ENCODE data around the gene KLRC2.
A peak's percentile ranks its signal among the peaks of the same experiment; 100 is the strongest.
"Not testable (repeated sequence)": the region's sequence is repeated elsewhere in the genome, so short reads cannot be mapped to it uniquely, and the experiment has no call there.

The KLRC2 gene

GRCh38 chr12:10408842-10409241 lies 27.0 kb downstream of the KLRC2 start:
- no peak for DNase-seq (ENCODE audit: insufficient read length, low spot score)
- TF ChIP-seq CTCF (IDR thresholded peaks at IDR 0.05; ENCODE audit: insufficient read depth, missing control alignments): no peak
- FAIRE-seq: peak; percentile 69

- no peak for FAIRE-seq
- no peak for DNase-seq (ENCODE audit: insufficient read length, low spot score)
- no peak for TF ChIP-seq CTCF (IDR thresholded peaks at IDR 0.05; ENCODE audit: insufficient read depth, missing control alignments)
Measured at GRCh38 chr12:10406725-10407124, 29.1 kb downstream of the KLRC2 start.

DNA sequence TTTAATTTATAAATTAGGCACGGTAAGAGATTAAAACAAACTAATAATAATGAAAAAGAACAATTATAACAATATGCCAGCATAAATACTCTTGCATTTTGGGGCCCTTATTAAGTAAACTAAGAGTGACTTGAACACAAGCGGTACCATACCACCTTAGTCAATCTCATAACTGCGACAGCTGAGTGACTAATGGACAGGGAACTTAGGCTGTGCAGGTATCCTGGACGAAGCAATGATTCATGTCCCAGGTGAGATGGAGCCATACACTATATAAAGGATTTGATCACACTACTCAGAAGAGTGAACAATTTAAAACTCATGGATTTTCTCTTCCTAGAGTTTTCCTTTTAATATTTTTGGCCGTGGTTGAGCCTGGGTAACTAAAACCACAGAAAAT lies 30.5 kb downstream of the KLRC2 start:
- no peak for DNase-seq (ENCODE audit: insufficient read length, low spot score)
- no peak for TF ChIP-seq CTCF (IDR thresholded peaks at IDR 0.05; ENCODE audit: insufficient read depth, missing control alignments)
- FAIRE-seq: no peak

DNA sequence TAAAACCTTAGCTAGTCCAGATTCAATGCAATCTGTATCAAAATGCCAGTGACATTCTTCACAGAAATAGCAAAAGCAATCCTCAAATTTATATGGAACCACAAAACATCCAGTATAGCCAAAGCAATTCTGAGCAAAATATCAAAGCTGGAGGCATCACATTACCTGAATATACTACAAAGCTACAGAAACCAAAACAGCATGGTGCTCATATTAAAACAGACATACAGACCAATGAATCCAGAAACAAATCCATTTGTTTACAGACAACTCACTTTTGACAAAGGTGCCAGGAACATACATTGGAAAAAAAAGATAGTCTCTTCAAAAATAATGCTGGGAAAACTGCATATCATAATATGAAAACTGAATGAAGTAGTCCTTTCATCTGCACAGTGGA lies 31.0 kb downstream of the KLRC2 start:
- no peak for TF ChIP-seq CTCF (IDR thresholded peaks at IDR 0.05; ENCODE audit: insufficient read depth, missing control alignments)
- DNase-seq (ENCODE audit: insufficient read length, low spot score) (no peak), FAIRE-seq (no peak)

GRCh38 chr12:10400829-10401228 lies 35.0 kb downstream of the KLRC2 start:
- TF ChIP-seq CTCF (IDR thresholded peaks at IDR 0.05; ENCODE audit: insufficient read depth, missing control alignments): no peak
- FAIRE-seq: no peak
- no peak for DNase-seq (ENCODE audit: insufficient read length, low spot score)

DNA sequence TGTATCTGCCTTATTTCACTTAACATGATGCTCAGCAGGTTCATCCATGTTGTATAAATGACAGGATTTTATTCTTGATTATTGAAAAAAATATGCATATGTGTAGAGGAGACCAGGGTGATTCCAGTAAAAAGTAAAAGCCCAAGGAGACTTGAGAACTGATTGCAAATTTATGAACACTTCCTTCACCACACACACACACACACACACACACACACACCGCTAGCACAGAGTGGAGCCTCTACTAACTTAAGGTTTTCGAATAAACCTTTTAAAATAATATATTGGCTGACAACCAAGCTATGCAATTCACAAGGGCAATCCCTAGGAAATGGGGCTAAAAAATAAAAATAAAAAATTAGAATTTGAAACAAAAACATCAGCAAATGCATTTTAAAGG lies 37.6 kb downstream of the KLRC2 start:
- DNase-seq (ENCODE audit: insufficient read length, low spot score): no peak
- TF ChIP-seq CTCF (IDR thresholded peaks at IDR 0.05; ENCODE audit: insufficient read depth, missing control alignments): no peak
- FAIRE-seq: no peak

- TF ChIP-seq CTCF (IDR thresholded peaks at IDR 0.05; ENCODE audit: insufficient read depth, missing control alignments): no peak
- no peak for FAIRE-seq
Measured at GRCh38 chr12:10397296-10397695, 38.5 kb downstream of the KLRC2 start.

GRCh38 chr12:10396176-10396575 lies 39.6 kb downstream of the KLRC2 start:
- FAIRE-seq; DNase-seq (ENCODE audit: insufficient read length, low spot score): not testable (repeated sequence)

More at GRCh38 chr12:10397296-10397695, 38.5 kb downstream of the KLRC2 start:
- DNase-seq (ENCODE audit: insufficient read length, low spot score): no peak

Measured in D721Med (cell line).